A549 treated with Mapracorat at 1 μM for 4 hours (cell line): ENCODE data around the gene IFIH1. TPM values are rescaled to one million over a fixed set of nuclear protein-coding genes. Genes with fewer than 3 reads are reported as not detected.

Experiments used
- total RNA-seq: library from RNA; stranded (reverse); fragments of 200-300 nt; extraction: Qiagen RNA extraction; gene quantifications from 5 replicates; pipeline ENCODE4 v1.2.3, GENCODE V29; 2022

The IFIH1 gene
- total RNA-seq: 0.81 to 1.4 TPM (median 0.99 TPM) in 5 replicates

GRCh38 chr2:162318328-162319180 is at the start of gene IFIH1:
TSS of gene IFIH1 (minus strand) at chr2:162318684. CDS start at chr2:162318307, 377 bp downstream.

GRCh38 chr2:162343824-162344616 is 25.5 kb upstream of the IFIH1 start, which contains the start of gene GCA:
TSS of gene GCA (plus strand) at chr2:162344132. CDS start at chr2:162344249, 117 bp downstream.

GRCh38 chr2:162243294-162243693 is 75.2 kb downstream of the IFIH1 start, which contains the start of gene FAP:
TSS of gene FAP (minus strand) at chr2:162243445. CDS start at chr2:162243327, 118 bp downstream.

Other genes with a start within 250 kb of the IFIH1 start
- 0.46 to 0.87 TPM (median 0.57 TPM) in 5 replicates for gene DPP4, start 244.5 kb downstream of the IFIH1 start, total RNA-seq
- gene GCG, start 166.4 kb downstream of the IFIH1 start, total RNA-seq: not detected in 5 replicates
- gene FAP, start 75.2 kb downstream of the IFIH1 start, total RNA-seq: 0.15 TPM in 1 of 5 replicates, not detected in the others
- 5.0 to 7.4 TPM (median 6.6 TPM) in 5 replicates for gene GCA, start 25.4 kb upstream of the IFIH1 start, total RNA-seq